Kidney (tissue), 14 donors: Measurements from ENCODE around the gene COL23A1. TPM values are rescaled to one million over a fixed set of nuclear protein-coding genes. Genes with fewer than 3 reads are reported as not detected.
A peak's percentile ranks its signal among the peaks of the same experiment; 100 is the strongest.

ENCODE experiments used
- DNase-seq, 5 donors: peaks; one replicate each; pipeline ENCODE4 v3.0.0-alpha.2; 2013 to 2020
- FAIRE-seq: peaks from 2 replicates; lab custom pipeline; 2012; peaks lifted over from hg19 to GRCh38; lab: Jason Lieb, UNC
- H3K27ac ChIP-seq, 2 donors: one replicate each; pipeline ENCODE4 v1.7.0; 2013; ENCODE audit warnings: low read depth in 2 of 2, low read length in 2 of 2, inconsistent platforms in 1 of 2
- H3K27me3 ChIP-seq: one replicate; pipeline ENCODE4 v1.7.1; 2013; ENCODE audit warnings: low read length, inconsistent platforms; ENCODE audit not compliant: control insufficient read depth, insufficient read depth
- H3K36me3 ChIP-seq, 3 donors: one replicate each; pipeline versions ENCODE4 v1.7.0 to v1.7.1; 2013; ENCODE audit warnings: low read length in 3 of 3, control low read depth in 1 of 3, inconsistent platforms in 1 of 3; ENCODE audit not compliant: insufficient read depth in 3 of 3, control insufficient read depth in 2 of 3
- H3K4me1 ChIP-seq, 3 donors: one replicate each; pipeline versions ENCODE4 v1.7.0 to v1.7.1; 2013; ENCODE audit warnings: low read length in 3 of 3, inconsistent platforms in 1 of 3, low read depth in 1 of 3; ENCODE audit not compliant: control insufficient read depth in 2 of 3, insufficient read depth in 2 of 3
- H3K4me3 ChIP-seq, 3 donors: one replicate each; pipeline versions ENCODE4 v1.7.0 to v1.8.1; 2013; ENCODE audit warnings: low read length in 3 of 3, control low read depth in 1 of 3, inconsistent platforms in 1 of 3
- H3K9ac ChIP-seq, 3 donors: one replicate each; pipeline versions ENCODE4 v1.7.0 to v1.7.1; 2013; ENCODE audit warnings: low read length in 3 of 3, control low read depth in 1 of 3, inconsistent platforms in 1 of 3
- H3K9me3 ChIP-seq, 3 donors: one replicate each; pipeline versions ENCODE4 v1.7.0 to v1.7.1; 2013; ENCODE audit warnings: low read length in 3 of 3, control low read depth in 1 of 3, inconsistent platforms in 1 of 3; ENCODE audit not compliant: control insufficient read depth in 2 of 3, insufficient read depth in 1 of 3
- intact Hi-C: fragments of 100-400 bp; cut with DNase I; formaldehyde crosslinking; loops from one replicate; pipeline ENCODE4 v1.11.1; 2022
- polyA plus RNA-seq: library from polyadenylated mRNA; stranded (reverse); fragments of 350-450 nt; fragmentation: Illumina TruSeq; extraction: RNeasy Lipid Tissue Mini Kit (QIAGEN cat#74804); gene quantifications from one replicate; pipeline ENCODE4 v1.2.3, GENCODE V29; 2014; ENCODE audit warnings: low read depth, low replicate concordance; ENCODE audit not compliant: insufficient read depth
- total RNA-seq: library from RNA; stranded (reverse); fragmentation: NEBNext Ultra II Directional; extraction: Animal tissue kit (Norgen Biotek cat#: 25700); gene quantifications from one replicate; pipeline ENCODE4 v1.2.1, GENCODE V29; 2021
- TF ChIP-seq, protein P1 (sequence below): IDR thresholded peaks from 3 replicates; pipeline ENCODE4 v1.5.1; 2012; ENCODE audit warnings: mild to moderate bottlenecking, moderate library complexity, borderline replicate concordance; ENCODE audit not compliant: insufficient read depth; ENCODE audit errors: extremely low read depth
- donor health status: control.
- donor health status: control.
- donor health status: control.
- donor health status: control.
- donor health status: control.
- donor health status: DM: yes; HTN: yes; CAD: no.
- donor health status: Normal renal cell carcinoma (clear cell type).

Gene COL23A1
- total and polyA plus RNA-seq, 2 donors from 2014 or later: 4.1 to 8.7 TPM

GRCh38 chr5:178398901-178399700, 191.1 kb downstream of the COL23A1 start:
- FAIRE-seq (no peak), DNase-seq (peak in 1 of 5 donors; percentile 48)
- no peaks in the 10 kb centered on the region for H3K36me3 ChIP-seq
- intact Hi-C loops: no loop called here
- no peaks in the 10 kb centered on the region for H3K27me3 ChIP-seq
- no peak overlapping the region for H3K4me3 ChIP-seq
- no peaks in the 10 kb centered on the region for H3K4me1 ChIP-seq
- no peak overlapping the region for H3K9ac ChIP-seq
- no peaks in the 10 kb centered on the region for H3K9me3 ChIP-seq
- TF ChIP-seq, protein P1, sequence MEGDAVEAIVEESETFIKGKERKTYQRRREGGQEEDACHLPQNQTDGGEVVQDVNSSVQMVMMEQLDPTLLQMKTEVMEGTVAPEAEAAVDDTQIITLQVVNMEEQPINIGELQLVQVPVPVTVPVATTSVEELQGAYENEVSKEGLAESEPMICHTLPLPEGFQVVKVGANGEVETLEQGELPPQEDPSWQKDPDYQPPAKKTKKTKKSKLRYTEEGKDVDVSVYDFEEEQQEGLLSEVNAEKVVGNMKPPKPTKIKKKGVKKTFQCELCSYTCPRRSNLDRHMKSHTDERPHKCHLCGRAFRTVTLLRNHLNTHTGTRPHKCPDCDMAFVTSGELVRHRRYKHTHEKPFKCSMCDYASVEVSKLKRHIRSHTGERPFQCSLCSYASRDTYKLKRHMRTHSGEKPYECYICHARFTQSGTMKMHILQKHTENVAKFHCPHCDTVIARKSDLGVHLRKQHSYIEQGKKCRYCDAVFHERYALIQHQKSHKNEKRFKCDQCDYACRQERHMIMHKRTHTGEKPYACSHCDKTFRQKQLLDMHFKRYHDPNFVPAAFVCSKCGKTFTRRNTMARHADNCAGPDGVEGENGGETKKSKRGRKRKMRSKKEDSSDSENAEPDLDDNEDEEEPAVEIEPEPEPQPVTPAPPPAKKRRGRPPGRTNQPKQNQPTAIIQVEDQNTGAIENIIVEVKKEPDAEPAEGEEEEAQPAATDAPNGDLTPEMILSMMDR: no peak
- H3K27ac ChIP-seq: no peak overlapping the region

- H3K4me3 ChIP-seq: no peak overlapping the region
- no peaks in the 10 kb centered on the region for H3K36me3 ChIP-seq
- peak in 3 of 5 donors; percentile 58 to 92 (median 60) for DNase-seq
- no peak for FAIRE-seq
- no peaks in the 10 kb centered on the region for H3K9me3 ChIP-seq
- intact Hi-C loops: no loop called here
- no peak overlapping the region for H3K9ac ChIP-seq
- no peak overlapping the region for H3K27ac ChIP-seq
- H3K4me1 ChIP-seq: no peaks in the 10 kb centered on the region
- TF ChIP-seq, protein P1: no peak
- no peaks in the 10 kb centered on the region for H3K27me3 ChIP-seq
These were observed 193.1 kb downstream of the COL23A1 start for GRCh38 chr5:178396796-178397720.

- intact Hi-C loops: no loop called here
- Histone ChIP-seq H3K27me3 (no peaks in the 10 kb centered on the region), H3K27ac (no peak overlapping the region), H3K9ac (no peak overlapping the region), H3K36me3 (no peaks in the 10 kb centered on the region), H3K9me3 (no peaks in the 10 kb centered on the region), H3K4me1 (no peaks in the 10 kb centered on the region), H3K4me3 (no peak overlapping the region)
- TF ChIP-seq, protein P1: no peak
- peak in 1 of 5 donors; percentile 37 for DNase-seq
- no peak for FAIRE-seq
These were observed 196.1 kb downstream of the COL23A1 start for GRCh38 chr5:178394074-178394473.
